Measurements from ENCODE around the gene PNMA8B. TPM values are rescaled to one million over a fixed set of nuclear protein-coding genes. Genes with fewer than 3 reads are reported as not detected.
"Not testable (repeated sequence)": the region's sequence is repeated elsewhere in the genome, so short reads cannot be mapped to it uniquely, and the experiment has no call there.

Gene PNMA8B
- total RNA-seq, 1 donor = 0.43 TPM

DNA sequence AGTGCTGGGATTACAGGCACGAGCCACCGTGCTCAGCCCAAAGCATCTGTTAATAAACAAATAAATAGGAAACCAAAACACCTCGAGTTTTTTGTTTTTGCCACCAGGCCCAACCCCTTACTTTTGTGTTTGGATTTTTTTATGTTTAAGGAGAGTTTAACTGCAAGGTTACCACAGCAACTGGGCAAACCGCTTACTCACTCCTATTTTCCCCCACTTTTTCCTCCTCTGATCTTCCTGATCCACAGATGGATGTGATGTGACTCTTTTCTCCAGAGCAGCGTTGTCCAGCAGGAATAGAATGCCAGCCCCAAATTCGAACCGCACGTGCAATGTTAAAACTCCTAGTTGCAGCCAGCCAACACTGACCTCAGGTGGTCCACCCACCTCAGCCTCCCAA is 2.1 kb upstream of the PNMA8B start:
- H3K4me3 ChIP-seq (ENCODE audit: low read depth, low read length) = no peak overlapping the region
- no peak for DNase-seq (ENCODE audit: low read depth)
- TF ChIP-seq, protein P1, sequence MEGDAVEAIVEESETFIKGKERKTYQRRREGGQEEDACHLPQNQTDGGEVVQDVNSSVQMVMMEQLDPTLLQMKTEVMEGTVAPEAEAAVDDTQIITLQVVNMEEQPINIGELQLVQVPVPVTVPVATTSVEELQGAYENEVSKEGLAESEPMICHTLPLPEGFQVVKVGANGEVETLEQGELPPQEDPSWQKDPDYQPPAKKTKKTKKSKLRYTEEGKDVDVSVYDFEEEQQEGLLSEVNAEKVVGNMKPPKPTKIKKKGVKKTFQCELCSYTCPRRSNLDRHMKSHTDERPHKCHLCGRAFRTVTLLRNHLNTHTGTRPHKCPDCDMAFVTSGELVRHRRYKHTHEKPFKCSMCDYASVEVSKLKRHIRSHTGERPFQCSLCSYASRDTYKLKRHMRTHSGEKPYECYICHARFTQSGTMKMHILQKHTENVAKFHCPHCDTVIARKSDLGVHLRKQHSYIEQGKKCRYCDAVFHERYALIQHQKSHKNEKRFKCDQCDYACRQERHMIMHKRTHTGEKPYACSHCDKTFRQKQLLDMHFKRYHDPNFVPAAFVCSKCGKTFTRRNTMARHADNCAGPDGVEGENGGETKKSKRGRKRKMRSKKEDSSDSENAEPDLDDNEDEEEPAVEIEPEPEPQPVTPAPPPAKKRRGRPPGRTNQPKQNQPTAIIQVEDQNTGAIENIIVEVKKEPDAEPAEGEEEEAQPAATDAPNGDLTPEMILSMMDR (IDR thresholded peaks at IDR 0.05; ENCODE audit: insufficient read depth, low read depth, low read length) = no peak

- H3K4me3 ChIP-seq (ENCODE audit: low read depth, low read length); DNase-seq (ENCODE audit: low read depth): not testable (repeated sequence)
Observed at GRCh38 chr19:46496886-46497285, 1.2 kb upstream of the PNMA8B start.

- H3K4me3 ChIP-seq (ENCODE audit: low read depth, low read length) = no peak overlapping the region
- DNase-seq (ENCODE audit: low read depth) = no peak
- TF ChIP-seq, protein P1 (IDR thresholded peaks at IDR 0.05; ENCODE audit: insufficient read depth, low read depth, low read length) = no peak
Observed at GRCh38 chr19:46496304-46496703, 637 bp upstream of the PNMA8B start.

DNA sequence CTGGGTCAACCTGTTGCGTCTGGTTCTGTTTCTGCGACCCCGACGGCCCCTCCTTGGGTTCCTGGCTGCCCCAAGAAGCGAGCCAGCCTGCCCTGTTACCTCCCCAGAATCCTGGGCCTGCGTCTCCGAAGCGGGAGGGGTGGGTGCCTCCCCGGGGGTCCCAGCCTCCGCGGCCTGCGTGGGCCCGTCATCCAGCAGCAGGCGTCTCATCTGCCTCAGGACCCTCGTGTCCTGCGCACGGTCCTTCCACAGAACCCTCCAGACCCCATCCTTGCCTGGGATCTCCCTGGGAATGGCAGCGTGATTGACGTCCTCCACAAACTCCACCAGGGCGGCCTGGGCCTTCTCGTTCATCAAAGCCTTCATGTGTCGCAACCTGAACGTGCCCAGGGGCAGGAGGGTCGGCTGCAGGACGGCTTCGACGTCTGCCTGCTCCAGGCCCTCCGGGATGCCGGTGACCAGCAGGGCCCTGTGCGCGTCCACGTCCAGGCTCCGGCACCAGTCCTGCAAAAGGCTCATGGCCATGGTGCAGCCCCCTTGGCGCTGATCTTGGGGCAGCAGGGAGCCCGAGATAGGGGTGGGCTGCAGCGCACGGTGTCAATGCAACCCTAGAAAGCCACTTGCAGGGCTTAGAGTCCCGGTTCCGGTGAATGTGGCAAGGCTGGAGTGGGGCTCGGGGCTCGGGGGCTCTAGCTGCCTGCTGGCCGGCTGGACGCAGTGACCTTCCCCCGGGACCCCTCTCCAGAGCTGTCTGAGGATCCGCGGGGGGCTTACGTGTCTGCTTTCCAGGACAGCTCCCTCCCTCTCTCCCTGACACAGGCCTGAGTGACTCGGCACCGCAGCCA is 504 bp downstream of the PNMA8B start:
- peak overlapping the region; percentile 54 for H3K4me3 ChIP-seq (ENCODE audit: low read depth, low read length)
- DNase-seq (ENCODE audit: low read depth) = no peak
- TF ChIP-seq, protein P1 (IDR thresholded peaks at IDR 0.05; ENCODE audit: insufficient read depth, low read depth, low read length) = no peak

DNA sequence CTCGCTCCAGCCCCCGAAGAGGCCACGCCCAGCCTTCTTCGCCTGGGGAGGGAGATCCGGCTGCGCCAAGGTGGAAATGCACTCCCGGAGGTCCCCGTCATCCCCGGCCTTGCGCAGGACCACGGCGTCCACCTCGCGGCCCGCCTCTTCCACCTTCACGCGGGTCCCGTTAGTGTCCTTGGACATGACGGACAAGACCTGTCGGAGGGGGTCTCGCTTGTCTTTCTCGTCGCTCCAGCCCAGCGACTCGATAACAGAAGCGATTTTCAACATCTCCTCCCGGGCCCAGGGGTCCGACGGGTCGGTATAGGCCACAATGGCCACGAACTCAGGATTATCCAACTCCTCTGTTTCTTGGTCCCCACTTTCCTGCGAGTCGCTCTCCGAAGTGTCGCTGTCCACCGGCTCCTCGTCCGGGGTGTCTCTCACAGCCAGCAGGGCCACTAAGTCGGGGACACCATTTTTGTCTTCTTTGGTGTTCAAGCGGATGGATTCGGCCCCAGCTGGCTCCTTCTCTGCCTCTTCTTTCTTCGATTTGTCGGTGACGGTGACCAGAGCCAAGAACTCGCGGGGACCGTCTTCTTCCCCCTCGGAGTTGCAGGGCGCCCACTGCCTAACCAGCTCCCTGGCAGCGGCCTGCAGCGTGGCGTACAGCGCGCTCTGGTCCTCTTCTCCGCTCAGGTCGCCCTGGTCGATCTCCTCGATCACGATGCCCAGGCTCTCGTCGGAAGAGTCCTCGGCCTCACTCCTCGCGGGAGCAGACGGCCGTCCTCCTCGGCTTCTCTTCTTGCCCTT is 1.3 kb downstream of the PNMA8B start:
- no peak overlapping the region for H3K4me3 ChIP-seq (ENCODE audit: low read depth, low read length)
- TF ChIP-seq, protein P1 (IDR thresholded peaks at IDR 0.05; ENCODE audit: insufficient read depth, low read depth, low read length) = no peak
- DNase-seq (ENCODE audit: low read depth) = no peak

GRCh38 chr19:46493236-46494145 is 2.2 kb downstream of the PNMA8B start:
- no peak for DNase-seq (ENCODE audit: low read depth)
- no peak overlapping the region for H3K4me3 ChIP-seq (ENCODE audit: low read depth, low read length)
- TF ChIP-seq, protein P1 (IDR thresholded peaks at IDR 0.05; ENCODE audit: insufficient read depth, low read depth, low read length) = no peak

All from fibroblast of villous mesenchyme (primary cell).